Measurements from ENCODE around the gene LRIT2. TPM values are rescaled to one million over a fixed set of nuclear protein-coding genes. Genes with fewer than 3 reads are reported as not detected.
A peak's percentile ranks its signal among the peaks of the same experiment; 100 is the strongest.

LRIT2 gene
- total RNA-seq, 1 experiment from 2014 or later, result not detected

DNA sequence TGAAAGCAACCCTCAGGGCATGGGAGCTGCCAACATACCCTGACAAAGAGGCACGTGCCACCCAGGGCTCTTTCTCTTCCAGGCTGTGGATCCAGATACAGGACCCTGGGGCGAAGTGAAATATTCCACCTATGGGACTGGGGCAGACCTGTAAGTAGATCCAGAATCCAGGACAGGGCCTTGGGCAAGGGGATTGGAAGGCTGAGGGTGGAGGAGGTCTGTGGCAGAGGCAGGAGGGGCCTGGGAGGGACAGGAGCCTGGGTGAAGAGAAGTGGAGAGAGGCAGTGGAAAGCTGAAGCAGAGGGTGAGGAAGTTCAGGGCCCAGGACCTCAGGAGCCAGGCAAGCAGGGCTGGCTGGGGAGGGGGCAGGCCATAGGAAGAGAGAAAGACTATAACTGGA, 13.8 kb downstream of the LRIT2 start:
- Mint-ChIP-seq H3K4me3 (ENCODE audit: low read depth, unreplicated experiment) (no peak overlapping the region), H3K9me3 (ENCODE audit: low read depth, unreplicated experiment) (no peaks in the 10 kb centered on the region), H3K4me1 (ENCODE audit: low read depth, unreplicated experiment) (no peaks in the 10 kb centered on the region), H3K27me3 (ENCODE audit: unreplicated experiment) (peaks cover 48% of the 10 kb centered on the region), H3K27ac (ENCODE audit: unreplicated experiment) (no peak overlapping the region), H3K36me3 (ENCODE audit: insufficient read depth, unreplicated experiment) (peaks cover 3% of the 10 kb centered on the region)
- no peak for DNase-seq
- intact Hi-C loops (cut with micrococcal nuclease; ENCODE audit: unreplicated experiment), result no loop called here
- no TSS peak for BruUV-seq (replicated peaks)
- TF ChIP-seq, protein P1, sequence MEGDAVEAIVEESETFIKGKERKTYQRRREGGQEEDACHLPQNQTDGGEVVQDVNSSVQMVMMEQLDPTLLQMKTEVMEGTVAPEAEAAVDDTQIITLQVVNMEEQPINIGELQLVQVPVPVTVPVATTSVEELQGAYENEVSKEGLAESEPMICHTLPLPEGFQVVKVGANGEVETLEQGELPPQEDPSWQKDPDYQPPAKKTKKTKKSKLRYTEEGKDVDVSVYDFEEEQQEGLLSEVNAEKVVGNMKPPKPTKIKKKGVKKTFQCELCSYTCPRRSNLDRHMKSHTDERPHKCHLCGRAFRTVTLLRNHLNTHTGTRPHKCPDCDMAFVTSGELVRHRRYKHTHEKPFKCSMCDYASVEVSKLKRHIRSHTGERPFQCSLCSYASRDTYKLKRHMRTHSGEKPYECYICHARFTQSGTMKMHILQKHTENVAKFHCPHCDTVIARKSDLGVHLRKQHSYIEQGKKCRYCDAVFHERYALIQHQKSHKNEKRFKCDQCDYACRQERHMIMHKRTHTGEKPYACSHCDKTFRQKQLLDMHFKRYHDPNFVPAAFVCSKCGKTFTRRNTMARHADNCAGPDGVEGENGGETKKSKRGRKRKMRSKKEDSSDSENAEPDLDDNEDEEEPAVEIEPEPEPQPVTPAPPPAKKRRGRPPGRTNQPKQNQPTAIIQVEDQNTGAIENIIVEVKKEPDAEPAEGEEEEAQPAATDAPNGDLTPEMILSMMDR (IDR thresholded peaks at IDR 0.05; ENCODE audit: unreplicated experiment), result no peak
- CTCF ChIA-PET, result no interaction called here

DNA sequence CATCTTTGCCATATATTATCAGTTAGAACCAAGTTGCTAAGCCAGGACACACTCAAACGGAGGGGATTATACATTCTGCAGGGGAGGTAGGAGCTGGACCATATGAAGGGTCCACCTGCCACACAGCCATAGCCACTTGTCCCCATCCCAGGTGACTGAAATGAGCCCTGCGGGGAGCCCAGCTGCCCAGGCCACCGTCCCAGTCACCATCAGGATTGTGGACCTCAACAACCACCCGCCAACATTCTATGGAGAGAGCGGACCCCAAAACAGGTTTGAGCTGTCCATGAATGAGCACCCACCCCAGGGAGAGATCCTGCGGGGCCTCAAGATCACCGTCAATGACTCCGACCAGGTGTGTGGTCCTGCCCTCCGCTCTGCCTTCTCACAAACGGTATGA, 17.3 kb downstream of the LRIT2 start:
- H3K27me3 Mint-ChIP-seq (ENCODE audit: unreplicated experiment), result peaks cover 61% of the 10 kb centered on the region
- CTCF ChIA-PET, result no interaction called here
- intact Hi-C loops (cut with micrococcal nuclease; ENCODE audit: unreplicated experiment), result no loop called here

DNA sequence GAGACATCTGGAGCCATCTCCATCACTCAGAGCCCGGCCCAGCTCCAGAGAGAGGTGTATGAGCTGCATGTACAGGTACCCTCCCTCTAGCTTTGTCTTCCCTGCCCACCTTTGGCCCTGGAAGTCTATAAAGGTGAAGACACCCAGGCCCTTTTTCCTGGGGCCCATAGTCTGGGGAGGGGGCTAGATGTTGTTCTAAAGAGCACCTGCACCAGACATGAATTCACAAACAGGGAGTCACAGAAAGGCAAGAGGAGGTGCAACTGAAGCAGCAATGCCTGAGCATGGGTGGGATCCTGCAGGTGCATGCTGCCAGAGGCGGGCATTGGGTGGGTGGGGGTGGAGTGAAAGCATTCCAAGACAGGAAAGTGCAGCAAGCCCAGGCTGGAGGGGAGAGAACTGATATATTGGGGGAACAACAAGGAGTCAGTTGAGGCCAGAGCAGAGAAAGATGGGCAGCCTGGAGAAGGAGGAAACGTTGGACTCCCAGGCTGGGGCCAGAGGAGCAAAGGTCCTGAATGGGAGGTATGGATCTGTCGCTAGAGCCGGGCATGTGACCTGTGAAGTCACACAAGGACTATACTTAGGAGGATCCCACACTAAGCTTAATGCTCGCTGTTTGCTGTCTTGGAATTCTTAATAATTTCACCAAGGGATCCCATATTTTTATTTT, 19.4 kb downstream of the LRIT2 start:
- Mint-ChIP-seq H3K9me3 (ENCODE audit: low read depth, unreplicated experiment) (no peaks in the 10 kb centered on the region), H3K4me1 (ENCODE audit: low read depth, unreplicated experiment) (no peaks in the 10 kb centered on the region), H3K27me3 (ENCODE audit: unreplicated experiment) (peaks cover 42% of the 10 kb centered on the region), H3K36me3 (ENCODE audit: insufficient read depth, unreplicated experiment) (peaks cover 3% of the 10 kb centered on the region), H3K27ac (ENCODE audit: unreplicated experiment) (no peak overlapping the region), H3K4me3 (ENCODE audit: low read depth, unreplicated experiment) (no peak overlapping the region)
- TF ChIP-seq, protein P1 (IDR thresholded peaks at IDR 0.05; ENCODE audit: unreplicated experiment), result no peak
- DNase-seq, result no peak
- no TSS peak for BruUV-seq (replicated peaks)
- intact Hi-C loops (cut with micrococcal nuclease; ENCODE audit: unreplicated experiment), result no loop called here
- CTCF ChIA-PET, result no interaction called here

More for the DNA sequence above, 17.3 kb downstream of the LRIT2 start:
- TF ChIP-seq, protein P1 (IDR thresholded peaks at IDR 0.05; ENCODE audit: unreplicated experiment), result no peak
- no TSS peak for BruUV-seq (replicated peaks)
- H3K9me3 Mint-ChIP-seq (ENCODE audit: low read depth, unreplicated experiment), result no peaks in the 10 kb centered on the region
- H3K4me1 Mint-ChIP-seq (ENCODE audit: low read depth, unreplicated experiment), result no peaks in the 10 kb centered on the region
- H3K4me3 Mint-ChIP-seq (ENCODE audit: low read depth, unreplicated experiment), result no peak overlapping the region
- no peak overlapping the region for H3K27ac Mint-ChIP-seq (ENCODE audit: unreplicated experiment)
- peaks cover 3% of the 10 kb centered on the region for H3K36me3 Mint-ChIP-seq (ENCODE audit: insufficient read depth, unreplicated experiment)
- no peak for DNase-seq

DNA sequence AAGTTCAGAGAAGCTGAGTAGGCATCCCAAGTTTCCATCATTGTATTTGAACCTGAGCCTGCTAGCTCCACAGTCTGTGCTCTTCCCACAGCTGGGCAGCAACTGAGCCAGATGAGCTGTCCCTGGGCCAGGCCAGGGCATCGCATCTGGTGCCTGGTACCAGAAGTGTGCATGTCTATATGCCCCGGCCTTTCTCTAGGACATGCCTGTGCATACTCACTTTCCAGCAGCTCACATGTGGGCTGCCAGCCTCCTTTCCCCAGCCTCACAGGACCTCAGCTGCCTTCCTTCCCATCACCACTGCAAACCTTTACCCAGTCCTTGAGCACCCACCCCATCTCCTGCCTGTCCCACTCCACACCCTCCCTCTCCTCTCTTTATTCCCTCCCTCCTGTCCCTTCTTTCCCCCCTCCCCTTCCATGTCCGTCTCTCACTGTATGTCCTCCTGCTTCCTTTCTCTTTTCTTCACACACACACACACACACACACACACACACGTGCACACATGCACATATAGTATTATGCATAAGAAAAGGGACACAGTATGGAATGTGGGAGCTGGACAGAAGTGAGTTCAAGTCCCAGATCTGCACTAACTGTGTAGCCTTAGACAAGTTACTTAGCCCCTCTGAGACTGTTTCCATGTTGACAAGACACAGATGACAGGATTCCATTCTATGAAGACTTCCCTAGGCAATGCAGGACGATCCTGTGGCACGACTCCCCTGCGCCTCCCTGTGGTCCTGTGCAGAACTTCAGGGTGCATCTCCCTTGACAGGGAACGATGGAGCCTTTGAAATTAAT, 20.1 kb downstream of the LRIT2 start:
- DNase-seq, result peak; percentile 40
- Mint-ChIP-seq H3K27me3 (ENCODE audit: unreplicated experiment) (peaks cover 48% of the 10 kb centered on the region), H3K4me3 (ENCODE audit: low read depth, unreplicated experiment) (no peak overlapping the region), H3K36me3 (ENCODE audit: insufficient read depth, unreplicated experiment) (peaks cover 3% of the 10 kb centered on the region), H3K27ac (ENCODE audit: unreplicated experiment) (no peak overlapping the region), H3K4me1 (ENCODE audit: low read depth, unreplicated experiment) (no peaks in the 10 kb centered on the region), H3K9me3 (ENCODE audit: low read depth, unreplicated experiment) (no peaks in the 10 kb centered on the region)
- TF ChIP-seq, protein P1 (IDR thresholded peaks at IDR 0.05; ENCODE audit: unreplicated experiment), result no peak
- CTCF ChIA-PET, result no interaction called here
- intact Hi-C loops (cut with micrococcal nuclease; ENCODE audit: unreplicated experiment), result no loop called here
- BruUV-seq (replicated peaks), result no TSS peak

Measured in Calu3 (cell line).